Hepatocyte (in vitro differentiated cells): ENCODE results near the gene MUC21.
"Not testable (repeated sequence)": the region's sequence is repeated elsewhere in the genome, so short reads cannot be mapped to it uniquely, and the experiment has no call there.

Source experiments
- CTCF ChIP-seq: fragments of 200-600 bp; sonication (generic); IDR thresholded peaks from 2 replicates; pipeline ENCODE4 v1.5.1; 2016; ENCODE audit warnings: antibody characterized with exemption, mild to moderate bottlenecking; ENCODE audit not compliant: poor library complexity
- EZH2phosphoT487 ChIP-seq: fragments of 200-600 bp; sonication (generic); IDR thresholded peaks from one replicate; pipeline ENCODE4 v1.6.1; 2018; ENCODE audit warnings: antibody characterized with exemption, mild to moderate bottlenecking, low read depth, moderate library complexity; ENCODE audit not compliant: unreplicated experiment, severe bottlenecking

GRCh38 chr6:31000067-31000860 is 16.7 kb downstream of the MUC21 start:
- not testable (repeated sequence) for TF ChIP-seq CTCF, EZH2phosphoT487
